Measurements from ENCODE around the gene PAF1. TPM values are rescaled to one million over a fixed set of nuclear protein-coding genes. Genes with fewer than 3 reads are reported as not detected.

Gene PAF1
- total and polyA plus RNA-seq, 10 donors = 27.4 to 51.3 (median 39.2) TPM

DNA sequence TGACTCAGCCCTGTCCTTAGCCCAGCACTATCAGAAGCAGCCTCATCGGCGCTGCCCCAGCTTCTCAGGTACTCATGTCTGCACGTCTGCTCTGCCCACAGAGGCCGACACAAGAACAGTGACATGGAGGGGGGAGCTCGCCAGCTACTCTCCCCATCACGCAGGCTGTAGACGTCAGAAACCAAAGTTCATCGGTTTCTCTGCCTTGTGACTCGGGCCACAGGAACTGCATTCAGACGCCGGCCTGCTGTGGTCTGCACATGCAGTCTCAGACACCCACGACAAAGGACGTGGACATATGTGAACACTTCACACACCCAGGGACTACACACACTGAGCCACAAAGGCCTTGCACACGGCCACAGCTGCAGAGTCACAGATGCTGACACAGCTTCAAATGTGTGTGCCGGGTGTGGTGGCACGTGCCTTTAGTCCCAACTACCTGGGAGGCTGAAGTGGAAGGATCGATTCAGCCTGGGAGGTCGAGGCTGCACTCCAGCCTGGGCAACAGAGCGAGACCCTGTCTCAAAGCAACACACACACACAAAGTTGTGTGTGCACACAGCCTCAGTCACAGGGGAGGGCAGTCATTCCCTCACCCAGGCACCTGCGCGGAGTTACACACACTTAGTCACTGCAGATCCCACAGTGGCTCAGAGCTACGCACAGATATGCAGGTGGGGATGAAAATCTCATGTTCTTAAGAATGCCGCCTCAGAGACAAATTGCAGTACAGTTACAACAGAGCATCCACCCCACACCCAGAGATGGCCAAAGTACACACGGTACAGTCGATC, 10.8 kb upstream of the PAF1 start:
- H3K4me1 ChIP-seq = peaks cover 65 to 96% (median 90%) of the 10 kb centered on the region in 6 donors
- peak overlapping the region in 5 of 8 donors; percentile 43 to 96 (median 45) for H3K4me3 ChIP-seq
- no peaks in the 10 kb centered on the region for H3K27me3 ChIP-seq (replicated peaks in 1 of 7)
- H3K9me3 ChIP-seq = no peaks in the 10 kb centered on the region
- H3K36me3 ChIP-seq = peaks cover 0 to 15% (median 3%) of the 10 kb centered on the region in 6 donors
- intact Hi-C loops (cut with DNase I; ENCODE audit: low total_unique reads) = no loop called here
- WGBS, 5 donors = 26 to 41% (median 35%) methylated on average over 19 to 25 of the region's 25 CpGs
- peak; percentile 90 for DNase-seq
- TF ChIP-seq, protein P1, sequence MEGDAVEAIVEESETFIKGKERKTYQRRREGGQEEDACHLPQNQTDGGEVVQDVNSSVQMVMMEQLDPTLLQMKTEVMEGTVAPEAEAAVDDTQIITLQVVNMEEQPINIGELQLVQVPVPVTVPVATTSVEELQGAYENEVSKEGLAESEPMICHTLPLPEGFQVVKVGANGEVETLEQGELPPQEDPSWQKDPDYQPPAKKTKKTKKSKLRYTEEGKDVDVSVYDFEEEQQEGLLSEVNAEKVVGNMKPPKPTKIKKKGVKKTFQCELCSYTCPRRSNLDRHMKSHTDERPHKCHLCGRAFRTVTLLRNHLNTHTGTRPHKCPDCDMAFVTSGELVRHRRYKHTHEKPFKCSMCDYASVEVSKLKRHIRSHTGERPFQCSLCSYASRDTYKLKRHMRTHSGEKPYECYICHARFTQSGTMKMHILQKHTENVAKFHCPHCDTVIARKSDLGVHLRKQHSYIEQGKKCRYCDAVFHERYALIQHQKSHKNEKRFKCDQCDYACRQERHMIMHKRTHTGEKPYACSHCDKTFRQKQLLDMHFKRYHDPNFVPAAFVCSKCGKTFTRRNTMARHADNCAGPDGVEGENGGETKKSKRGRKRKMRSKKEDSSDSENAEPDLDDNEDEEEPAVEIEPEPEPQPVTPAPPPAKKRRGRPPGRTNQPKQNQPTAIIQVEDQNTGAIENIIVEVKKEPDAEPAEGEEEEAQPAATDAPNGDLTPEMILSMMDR (IDR thresholded peaks at IDR 0.05 in 8 of 11, conservative IDR thresholded peaks at IDR 0.05 in 3 of 11) = peak in 2 of 11 experiments; percentile 12 to 20
- peak in 2 of 3 donors; percentile 25 to 44 for TF ChIP-seq POLR2A (IDR thresholded peaks at IDR 0.05)
- peak; percentile 74 to 95 (median 84) for TF ChIP-seq POLR2AphosphoS5 (IDR thresholded peaks at IDR 0.05)
- H3K27ac ChIP-seq = peak overlapping the region; percentile 88 to 100 (median 99)

DNA sequence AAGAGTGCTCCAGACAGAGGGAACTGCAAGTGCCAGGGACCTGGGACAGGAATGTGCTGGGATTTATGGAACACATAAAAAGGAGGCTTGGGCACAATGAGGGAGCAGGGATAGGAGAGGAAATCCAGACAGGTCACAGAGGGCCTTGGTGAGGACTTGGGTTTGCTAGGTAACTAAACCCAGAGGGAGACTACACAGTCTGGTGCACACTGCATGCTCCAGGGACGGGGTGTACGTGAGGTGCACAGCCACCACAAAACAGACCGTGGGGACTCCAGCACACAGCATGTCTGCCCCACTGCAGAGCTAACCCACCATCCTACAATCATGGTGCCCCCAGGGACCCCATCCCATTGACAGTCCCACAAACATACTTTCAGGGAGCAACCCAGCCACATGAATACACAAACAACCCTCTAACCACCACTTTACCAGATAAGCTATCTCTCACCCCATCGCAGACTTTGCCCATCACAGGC, 10.2 kb upstream of the PAF1 start:
- intact Hi-C loops (cut with DNase I; ENCODE audit: low total_unique reads) = no loop called here
- Histone ChIP-seq H3K36me3 (peaks cover 0 to 21% (median 4%) of the 10 kb centered on the region in 6 donors), H3K4me1 (peaks cover 65 to 95% (median 88%) of the 10 kb centered on the region in 6 donors), H3K9me3 (no peaks in the 10 kb centered on the region), H3K27ac (peak overlapping the region; percentile 88 to 100 (median 99)), H3K4me3 (peak overlapping the region in 1 of 8 donors; percentile 96), H3K27me3 (replicated peaks in 1 of 7) (no peaks in the 10 kb centered on the region)
- 28 to 64% (median 51%) methylated on average over 4 of the region's 4 CpGs for WGBS, 5 donors
- no peak for DNase-seq
- TF ChIP-seq POLR2A (IDR thresholded peaks at IDR 0.05) = no peak
- TF ChIP-seq, protein P1 (IDR thresholded peaks at IDR 0.05 in 8 of 11, conservative IDR thresholded peaks at IDR 0.05 in 3 of 11) = peak in 1 of 11 experiments; percentile 15

DNA sequence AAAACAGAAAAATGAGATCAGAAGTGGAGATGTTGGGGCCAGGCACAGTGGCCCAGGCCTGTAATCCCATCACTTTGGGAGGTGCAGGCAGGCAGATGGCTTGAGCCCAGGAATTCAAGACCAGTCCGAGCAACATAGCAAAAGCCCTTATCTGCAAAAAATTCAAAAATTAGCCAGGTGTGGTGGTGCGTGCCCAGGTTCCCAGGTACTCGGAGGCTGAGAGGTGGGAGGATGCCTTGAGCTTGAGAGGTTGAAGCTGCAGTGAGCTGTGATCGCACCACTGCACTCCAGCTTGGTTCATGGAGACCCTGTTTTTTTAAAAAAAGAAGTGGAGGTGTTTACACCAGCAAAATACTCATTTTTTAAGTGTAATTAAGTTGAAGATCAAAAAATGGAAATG, 9.2 kb upstream of the PAF1 start:
- 79 to 89% (median 85%) methylated on average over 4 of the region's 4 CpGs for WGBS, 5 donors
- H3K36me3 ChIP-seq = peaks cover 0 to 32% (median 13%) of the 10 kb centered on the region in 6 donors
- no peak for DNase-seq
- intact Hi-C loops (cut with DNase I; ENCODE audit: low total_unique reads) = no loop called here
- H3K27me3 ChIP-seq (replicated peaks in 1 of 7) = no peaks in the 10 kb centered on the region
- TF ChIP-seq POLR2A (IDR thresholded peaks at IDR 0.05) (no peak), POLR2AphosphoS5 (IDR thresholded peaks at IDR 0.05) (no peak)
- TF ChIP-seq, protein P1 (IDR thresholded peaks at IDR 0.05 in 8 of 11, conservative IDR thresholded peaks at IDR 0.05 in 3 of 11) = no peak
- peaks cover 54 to 87% (median 80%) of the 10 kb centered on the region in 6 donors for H3K4me1 ChIP-seq
- peak overlapping the region; percentile 24 to 100 (median 99) for H3K27ac ChIP-seq
- no peak overlapping the region for H3K4me3 ChIP-seq
- no peaks in the 10 kb centered on the region for H3K9me3 ChIP-seq

DNA sequence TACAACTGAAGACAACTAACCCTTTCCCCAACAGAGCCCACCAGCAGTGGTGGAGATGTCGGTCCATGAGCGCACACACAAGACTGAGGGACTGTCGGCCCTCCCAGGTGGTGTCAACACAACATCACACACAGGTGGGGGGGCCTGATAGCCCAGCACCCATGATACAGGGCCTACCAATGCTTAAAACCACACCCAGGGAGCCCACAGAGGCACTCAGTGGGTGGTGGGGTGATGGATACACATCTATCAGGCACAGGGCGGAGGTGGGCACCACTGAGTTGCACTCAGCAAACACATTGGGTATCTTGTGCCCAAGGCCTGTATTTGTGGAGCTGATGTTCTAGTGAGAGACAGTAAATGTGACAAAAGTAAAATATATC, 8.8 kb upstream of the PAF1 start:
- 93 to 98% (median 97%) methylated on average over 4 of the region's 4 CpGs for WGBS, 5 donors

More for the DNA sequence above, 8.8 kb upstream of the PAF1 start:
- no peak for DNase-seq
- Histone ChIP-seq H3K4me1 (peaks cover 51 to 87% (median 78%) of the 10 kb centered on the region in 6 donors), H3K27ac (peak overlapping the region; percentile 83 to 100 (median 98)), H3K36me3 (peaks cover 0 to 36% (median 17%) of the 10 kb centered on the region in 6 donors), H3K4me3 (peak overlapping the region in 1 of 8 donors; percentile 15), H3K27me3 (replicated peaks in 1 of 7) (no peaks in the 10 kb centered on the region), H3K9me3 (no peaks in the 10 kb centered on the region)
- intact Hi-C loops (cut with DNase I; ENCODE audit: low total_unique reads) = no loop called here
- TF ChIP-seq POLR2AphosphoS5 (IDR thresholded peaks at IDR 0.05) (peak in 1 of 3 donors; percentile 13), POLR2A (IDR thresholded peaks at IDR 0.05) (no peak)
- TF ChIP-seq, protein P1 (IDR thresholded peaks at IDR 0.05 in 8 of 11, conservative IDR thresholded peaks at IDR 0.05 in 3 of 11) = no peak

Data from spleen (tissue), 11 donors.